Activated CD4-positive, alpha-beta T cell treated with anti-CD3 and anti-CD28 coated beads for 48 hours (primary cell): ENCODE results near the gene OSTM1.
"Not testable (repeated sequence)": the region's sequence is repeated elsewhere in the genome, so short reads cannot be mapped to it uniquely, and the experiment has no call there.

Source experiments
- DNase-seq: peaks from one replicate; pipeline ENCODE4 v3.0.0-alpha.2; 2020

The OSTM1 gene

GRCh38 chr6:108016283-108016682, 58.3 kb downstream of the OSTM1 start:
- not testable (repeated sequence) for DNase-seq

DNA sequence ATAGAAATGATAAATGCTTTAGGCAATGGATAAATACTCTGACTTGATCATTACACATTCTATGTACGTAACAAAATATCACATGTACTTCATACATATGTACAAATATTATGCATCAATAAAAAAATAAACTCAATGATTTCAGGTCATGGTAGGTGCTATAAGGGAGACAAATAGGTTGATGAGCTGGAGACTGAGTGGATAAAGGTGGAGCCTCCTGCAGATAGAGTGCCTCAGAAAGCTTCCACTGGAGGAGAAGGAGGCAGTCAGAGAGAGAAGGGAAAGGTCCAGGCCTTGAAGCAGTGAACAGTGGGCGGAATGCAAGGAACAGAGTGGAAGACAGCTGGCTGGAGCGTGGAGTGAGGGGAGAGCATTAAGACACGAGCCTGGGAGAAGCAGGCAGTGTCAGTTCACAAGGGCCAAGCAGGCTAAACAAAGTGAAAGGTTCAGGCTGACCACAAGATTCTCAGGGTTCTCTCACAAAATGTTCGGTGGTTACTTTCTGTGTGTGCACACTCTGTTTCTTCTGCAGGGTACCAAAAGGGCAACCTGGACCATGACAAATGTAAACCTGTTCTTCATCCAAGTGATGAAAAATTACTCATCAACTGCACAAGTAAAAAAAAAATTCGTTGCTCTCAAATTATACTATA, 60.6 kb downstream of the OSTM1 start:
- DNase-seq = no peak

- no peak for DNase-seq
Measured at GRCh38 chr6:108009894-108010293, 64.6 kb downstream of the OSTM1 start.

GRCh38 chr6:108009258-108009657, 65.3 kb downstream of the OSTM1 start:
- DNase-seq = not testable (repeated sequence)

DNA sequence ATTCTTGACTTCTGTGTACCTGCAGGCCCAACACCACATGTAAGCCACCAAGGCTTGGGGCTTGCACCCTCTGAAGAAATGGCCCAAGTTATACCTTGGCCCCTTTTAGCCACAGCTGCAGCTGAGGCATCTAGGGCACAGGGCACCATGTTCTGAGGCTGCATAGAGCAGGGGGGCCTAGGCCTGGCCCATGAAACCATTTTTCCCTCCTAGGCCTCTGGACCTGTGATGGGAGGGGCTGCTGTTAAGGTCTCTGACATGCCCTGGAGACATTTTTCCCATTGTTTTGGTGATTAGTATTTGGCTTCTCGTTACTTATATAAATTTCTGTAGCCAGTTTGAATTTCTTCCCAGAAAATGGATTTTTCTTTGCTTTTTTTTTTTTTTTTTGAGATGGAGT, 66.2 kb downstream of the OSTM1 start:
- no peak for DNase-seq

- no peak for DNase-seq
Measured at GRCh38 chr6:108005961-108006360, 68.6 kb downstream of the OSTM1 start.

GRCh38 chr6:108004861-108005260, 69.7 kb downstream of the OSTM1 start:
- DNase-seq = no peak

DNA sequence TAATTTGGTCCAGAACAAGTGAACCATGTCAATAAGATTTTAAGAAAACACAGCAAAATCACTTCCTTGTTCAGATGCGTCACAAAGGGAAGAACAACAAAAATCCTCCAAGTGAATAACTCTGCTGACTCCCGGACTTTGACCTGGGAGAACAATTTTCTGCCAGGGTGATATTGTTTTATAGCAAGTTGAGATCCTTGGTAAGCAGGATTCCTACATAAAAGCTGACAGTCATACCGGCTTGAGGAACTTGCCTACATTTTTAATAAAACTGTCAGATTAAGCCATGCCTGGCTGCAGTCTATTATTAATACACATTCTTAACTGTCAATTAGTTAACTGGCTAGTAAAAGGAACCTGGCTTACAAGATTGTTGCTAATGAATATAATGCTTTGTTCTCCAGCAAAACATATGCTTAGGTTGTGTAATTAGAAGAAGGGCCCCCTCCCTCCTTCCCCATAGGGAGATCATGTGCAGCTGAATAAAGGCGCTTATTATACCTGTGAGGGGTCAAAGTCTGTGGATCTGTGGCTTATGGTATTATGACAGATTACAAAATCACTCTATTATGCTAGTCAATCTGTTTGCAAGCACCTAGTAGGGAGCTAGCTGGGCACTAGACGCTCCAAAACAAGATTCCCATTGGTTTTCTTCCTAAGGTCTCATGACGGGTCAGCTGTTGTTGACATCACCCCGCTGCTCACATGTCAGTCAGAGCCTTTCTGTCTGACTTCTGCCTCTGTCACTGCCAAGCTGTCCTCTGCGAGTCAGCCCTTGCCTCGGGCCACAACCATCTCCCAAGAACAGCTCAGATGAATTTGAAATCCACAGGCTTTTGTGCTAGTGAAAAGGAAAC, 71.9 kb downstream of the OSTM1 start:
- no peak for DNase-seq

GRCh38 chr6:108001696-108002231, 72.8 kb downstream of the OSTM1 start:
- DNase-seq = no peak

DNA sequence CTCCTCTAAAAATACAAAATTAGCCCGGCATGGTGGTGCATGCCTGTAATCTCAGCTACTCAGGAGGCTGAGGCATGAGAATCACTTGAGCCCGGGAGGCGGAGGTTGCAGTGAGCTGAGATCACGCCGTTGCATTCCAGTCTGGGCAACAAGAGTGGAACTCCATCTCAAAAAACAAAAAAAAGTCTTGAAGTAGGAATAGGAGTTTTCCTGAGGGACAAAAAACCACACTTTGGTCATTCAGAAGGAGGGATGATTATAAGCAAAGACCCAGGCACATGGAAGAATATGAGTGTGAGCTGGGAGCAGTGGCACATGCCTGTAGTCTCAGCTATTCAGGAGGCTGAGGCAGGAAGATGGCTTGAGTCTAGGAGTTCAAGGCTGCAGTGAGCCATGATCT, 74.3 kb downstream of the OSTM1 start:
- not testable (repeated sequence) for DNase-seq

DNA sequence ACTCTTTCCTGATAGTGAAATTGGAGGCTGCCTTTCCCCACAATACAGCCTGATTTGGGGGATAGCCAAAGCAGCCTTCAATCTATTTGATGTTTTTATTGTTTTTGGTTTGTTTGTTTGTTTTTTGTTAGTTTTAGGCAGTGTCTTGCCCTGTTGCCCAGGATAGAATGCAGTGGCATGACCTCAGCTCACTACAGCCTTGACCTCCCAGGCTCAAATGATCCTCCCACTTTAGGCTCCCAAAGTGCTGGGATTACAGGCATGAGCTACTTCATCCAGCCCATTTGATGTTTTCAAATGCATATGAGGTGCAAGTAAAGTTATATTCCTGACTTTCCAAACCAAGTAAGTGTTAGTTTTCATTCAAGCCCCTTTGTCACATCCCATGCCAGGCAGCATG, 75.2 kb downstream of the OSTM1 start:
- DNase-seq = no peak

DNA sequence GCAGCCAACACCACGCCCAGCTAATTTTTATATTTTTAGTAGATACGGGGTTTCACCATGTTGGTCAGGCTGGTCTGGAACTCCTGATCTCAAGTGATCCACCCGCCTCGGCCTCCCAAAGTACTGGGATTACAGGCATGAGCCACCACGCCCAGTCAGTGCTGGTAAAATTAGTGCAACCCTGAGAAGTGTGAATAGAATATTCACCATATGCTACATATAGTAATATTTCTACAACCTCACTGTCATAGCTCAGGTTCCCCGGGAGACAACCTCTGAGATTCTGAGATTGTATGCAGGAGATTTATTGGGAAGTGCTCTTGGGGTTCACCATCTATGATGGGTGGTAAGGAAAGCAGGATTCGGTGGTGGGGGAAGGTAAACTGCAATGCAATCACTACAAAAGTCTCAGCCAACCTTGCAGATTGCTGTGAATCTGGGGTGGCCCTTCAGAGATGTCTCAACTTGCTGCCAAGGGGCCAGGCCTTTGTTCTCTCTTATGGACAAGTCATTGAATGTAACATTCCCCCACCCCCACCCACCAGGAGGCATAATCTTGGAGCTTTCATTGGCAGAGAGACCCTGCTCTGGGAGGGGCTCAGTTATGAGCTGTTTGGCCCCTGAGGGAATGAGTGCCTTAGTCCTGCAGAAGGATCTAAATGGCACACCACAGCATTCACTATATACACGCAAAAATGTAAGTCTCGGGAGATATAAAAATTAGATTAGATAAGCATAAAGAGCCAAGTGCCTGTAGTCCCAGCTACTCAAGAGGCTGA, 82.6 kb downstream of the OSTM1 start:
- no peak for DNase-seq
